Activated B cell treated with CpG ODN at 0.5 μM for 24 hours (primary cell): ENCODE data around the gene SCARB1. TPM values are rescaled to one million over a fixed set of nuclear protein-coding genes. Genes with fewer than 3 reads are reported as not detected.
A peak's percentile ranks its signal among the peaks of the same experiment; 100 is the strongest.
"Not testable (repeated sequence)": the region's sequence is repeated elsewhere in the genome, so short reads cannot be mapped to it uniquely, and the experiment has no call there.

Experiments
- ATAC-seq: fragments of 200-7000 bp; cut with Tn5 transposase; one replicate; pipeline ENCODE4 v1.10.0; 2021; ENCODE audit warnings: low read depth, mild to moderate bottlenecking, moderate library complexity
- CTCF ChIA-PET: fragments of 350-600 bp; sonication (Branson Sonifier 250); formaldehyde crosslinking; loops from one replicate; lab custom pipeline; 2021; ENCODE audit warnings: antibody characterized with exemption; lab: Charles Lee
- POLR2A ChIA-PET: fragments of 350-600 bp; sonication (Branson Sonifier 250); formaldehyde crosslinking; loops from one replicate; lab custom pipeline; 2021; ENCODE audit warnings: antibody characterized with exemption; lab: Charles Lee
- DNase-seq: peaks from one replicate; pipeline ENCODE4 v3.0.0; 2022
- H3K27ac Mint-ChIP-seq: one replicate; pipeline ENCODE4 v1.8.0; 2020; ENCODE audit warnings: mixed read lengths
- H3K27me3 Mint-ChIP-seq: one replicate; pipeline ENCODE4 v1.8.0; 2021; ENCODE audit warnings: mixed read lengths
- H3K36me3 Mint-ChIP-seq: one replicate; pipeline ENCODE4 v1.8.0; 2021; ENCODE audit warnings: low read depth, mixed read lengths
- H3K4me1 Mint-ChIP-seq: one replicate; pipeline ENCODE4 v1.8.0; 2021; ENCODE audit warnings: mixed read lengths
- H3K4me3 Mint-ChIP-seq: one replicate; pipeline ENCODE4 v1.8.0; 2020; ENCODE audit warnings: mild to moderate bottlenecking, mixed read lengths
- H3K9me3 Mint-ChIP-seq: one replicate; pipeline ENCODE4 v1.8.0; 2020; ENCODE audit warnings: mixed read lengths
- CTCF ChIP-seq: fragments of 200-600 bp; IDR thresholded peaks from one replicate; pipeline ENCODE4 v1.8.0; 2022; ENCODE audit warnings: antibody characterized with exemption, mild to moderate bottlenecking
- intact Hi-C: fragments of 100-400 bp; cut with micrococcal nuclease; formaldehyde crosslinking; loops from one replicate; pipeline ENCODE4 v1.15.1; 2024
- total RNA-seq: library from RNA; stranded (reverse); gene quantifications from 2 replicates; pipeline ENCODE4 v1.2.3, GENCODE V29; 2022

The SCARB1 gene, protein sequence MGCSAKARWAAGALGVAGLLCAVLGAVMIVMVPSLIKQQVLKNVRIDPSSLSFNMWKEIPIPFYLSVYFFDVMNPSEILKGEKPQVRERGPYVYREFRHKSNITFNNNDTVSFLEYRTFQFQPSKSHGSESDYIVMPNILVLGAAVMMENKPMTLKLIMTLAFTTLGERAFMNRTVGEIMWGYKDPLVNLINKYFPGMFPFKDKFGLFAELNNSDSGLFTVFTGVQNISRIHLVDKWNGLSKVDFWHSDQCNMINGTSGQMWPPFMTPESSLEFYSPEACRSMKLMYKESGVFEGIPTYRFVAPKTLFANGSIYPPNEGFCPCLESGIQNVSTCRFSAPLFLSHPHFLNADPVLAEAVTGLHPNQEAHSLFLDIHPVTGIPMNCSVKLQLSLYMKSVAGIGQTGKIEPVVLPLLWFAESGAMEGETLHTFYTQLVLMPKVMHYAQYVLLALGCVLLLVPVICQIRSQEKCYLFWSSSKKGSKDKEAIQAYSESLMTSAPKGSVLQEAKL
- 39.3 and 40.8 TPM in 2 replicates for total RNA-seq

GRCh38 chr12:124863416-124864325, at the start of gene SCARB1:
Gene SCARB1, minus strand, starts transcription at chr12:124863864. Its CDS starts 144 bp downstream, at chr12:124863720.
- ChIA-PET POLR2A (interaction anchor here (0.6 to 3.8 kb wide), 14 partner anchors 9 to 399 kb away, joined by 3 to 23 read pairs (median 6); partner anchors contain the start of gene UBC), CTCF (interaction anchor here (2.1 kb wide), 1 partner anchor 42 kb away, joined by 7 read pairs; no protein-coding TSS in a partner anchor)
- Mint-ChIP-seq H3K27ac (peak within 1 kb of the TSS; percentile 91), H3K4me3 (peak within 1 kb of the TSS; percentile 83), H3K27me3 (no peaks in the 10 kb centered on the region), H3K9me3 (no peaks in the 10 kb centered on the region), H3K36me3 (peaks cover 1% of the 10 kb centered on the region), H3K4me1 (peaks cover 40% of the 10 kb centered on the region)
- intact Hi-C loops: loop anchor here (1.0 to 10.0 kb wide), 5 partner anchors 21 to 299 kb away; partner anchors contain the start of gene NCOR2
- ATAC-seq (peak; percentile 85), DNase-seq (peak; percentile 80)
- no peak for TF ChIP-seq CTCF

- not testable (repeated sequence) for ATAC-seq, H3K27ac Mint-ChIP-seq, H3K9me3 Mint-ChIP-seq, DNase-seq, H3K27me3 Mint-ChIP-seq
- peaks cover 67% of the 10 kb centered on the region for H3K4me1 Mint-ChIP-seq
- ChIA-PET POLR2A (interaction anchor here (7.3 to 20.6 kb wide), 2 partner anchors 13 to 25 kb away, joined by 174 to 590 read pairs; no protein-coding TSS in a partner anchor), CTCF (interaction anchor here (1.5 to 11.3 kb wide), 2 partner anchors 9 to 25 kb away, joined by 6 to 177 read pairs; no protein-coding TSS in a partner anchor)
- intact Hi-C loops: loop anchor here (5.0 kb wide), 1 partner anchor 200 kb away; no protein-coding TSS in a partner anchor
- peaks cover 42% of the 10 kb centered on the region for H3K36me3 Mint-ChIP-seq
- peak overlapping the region; percentile 100 for H3K4me3 Mint-ChIP-seq
Measured at GRCh38 chr12:124912529-124913287, 49.0 kb upstream of the SCARB1 start.

DNA sequence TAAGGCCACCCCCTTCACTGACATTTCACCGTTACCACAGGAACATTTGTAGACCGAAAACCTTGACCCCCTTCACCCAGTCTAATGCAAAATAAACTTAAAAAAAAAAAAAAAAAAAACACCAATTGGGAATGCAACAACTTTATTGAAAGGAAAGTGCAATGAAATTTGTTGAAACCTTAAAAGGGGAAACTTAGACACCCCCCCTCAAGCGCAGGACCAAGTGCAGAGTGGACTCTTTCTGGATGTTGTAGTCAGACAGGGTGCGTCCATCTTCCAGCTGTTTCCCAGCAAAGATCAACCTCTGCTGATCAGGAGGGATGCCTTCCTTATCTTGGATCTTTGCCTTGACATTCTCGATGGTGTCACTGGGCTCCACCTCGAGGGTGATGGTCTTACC, 47.9 kb upstream of the SCARB1 start:
- peak overlapping the region; percentile 79 for H3K27ac Mint-ChIP-seq
- not testable (repeated sequence) for H3K27me3 Mint-ChIP-seq, ATAC-seq, DNase-seq, H3K9me3 Mint-ChIP-seq
- ChIA-PET CTCF (interaction anchor here (1.5 to 2.7 kb wide), 2 partner anchors 8 to 27 kb away, joined by 6 to 31 read pairs; no protein-coding TSS in a partner anchor), POLR2A (interaction anchor here (0.5 to 20.6 kb wide), 6 partner anchors 9 to 905 kb away, joined by 3 to 590 read pairs (median 4); no protein-coding TSS in a partner anchor)
- peaks cover 59% of the 10 kb centered on the region for H3K4me1 Mint-ChIP-seq
- H3K4me3 Mint-ChIP-seq: peak overlapping the region; percentile 48
- intact Hi-C loops: loop anchor here (5.0 kb wide), 1 partner anchor 199 kb away; no protein-coding TSS in a partner anchor
- H3K36me3 Mint-ChIP-seq: peaks cover 42% of the 10 kb centered on the region

- CTCF ChIA-PET: interaction anchor here (1.5 to 2.7 kb wide), 2 partner anchors 9 to 28 kb away, joined by 6 to 31 read pairs; no protein-coding TSS in a partner anchor
- H3K4me3 Mint-ChIP-seq: peak overlapping the region; percentile 48
- H3K27me3 Mint-ChIP-seq: no peaks in the 10 kb centered on the region
- H3K27ac Mint-ChIP-seq: peak overlapping the region; percentile 79
- H3K9me3 Mint-ChIP-seq: no peaks in the 10 kb centered on the region
- ATAC-seq (no peak), DNase-seq (no peak)
- peaks cover 57% of the 10 kb centered on the region for H3K4me1 Mint-ChIP-seq
- TF ChIP-seq CTCF: no peak
- POLR2A ChIA-PET: interaction anchor here (0.5 to 20.6 kb wide), 6 partner anchors 10 to 136 kb away, joined by 3 to 590 read pairs (median 4); no protein-coding TSS in a partner anchor
- H3K36me3 Mint-ChIP-seq: peaks cover 42% of the 10 kb centered on the region
- intact Hi-C loops: loop anchor here (5.0 kb wide), 1 partner anchor 199 kb away; no protein-coding TSS in a partner anchor
Measured at GRCh38 chr12:124910561-124911478, 47.2 kb upstream of the SCARB1 start.
